Heart left ventricle (tissue), 16 donors: ENCODE data around the gene CMIP. TPM values are rescaled to one million over a fixed set of nuclear protein-coding genes. Genes with fewer than 3 reads are reported as not detected.
A peak's percentile ranks its signal among the peaks of the same experiment; 100 is the strongest.

Experiments
- ATAC-seq, 4 donors: fragments of 200-7000 bp; cut with Tn5 transposase; one replicate each; pipeline ENCODE4 v1.9.1; 2020 to 2022; ENCODE audit warnings: moderate library complexity in 4 of 4, mild to moderate bottlenecking in 3 of 4, moderate number of reproducible peaks in 1 of 4
- DNase-seq, 5 donors: peaks; one replicate each; pipeline ENCODE4 v3.0.0-alpha.2; 2020
- H3K27ac ChIP-seq, 12 donors: fragments of 200-600 bp; sonication (generic) in 4 of 12; one replicate each; pipeline versions ENCODE4 v1.5.0 to v1.8.0; 2016 to 2022; ENCODE audit warnings: mild to moderate bottlenecking in 2 of 12
- H3K27me3 ChIP-seq, 9 donors: fragments of 200-600 bp; sonication (generic) in 2 of 9; one replicate each; pipeline versions ENCODE4 v1.5.1 to v1.8.0; 2016 to 2022; ENCODE audit warnings: mild to moderate bottlenecking in 3 of 9
- H3K36me3 ChIP-seq, 9 donors: fragments of 200-600 bp; sonication (generic) in 2 of 9; one replicate each; pipeline versions ENCODE4 v1.5.0 to v1.8.0; 2018 to 2022; ENCODE audit warnings: mild to moderate bottlenecking in 2 of 9
- H3K4me1 ChIP-seq, 12 donors: fragments of 200-600 bp; sonication (generic) in 4 of 12; one replicate each; pipeline versions ENCODE4 v1.5.0 to v1.8.0; 2016 to 2022; ENCODE audit warnings: mild to moderate bottlenecking in 3 of 12
- H3K4me3 ChIP-seq, 12 donors: fragments of 200-600 bp; sonication (generic) in 4 of 12; one replicate each; pipeline versions ENCODE4 v1.5.0 to v1.8.0; 2017 to 2022; ENCODE audit warnings: mild to moderate bottlenecking in 9 of 12, moderate library complexity in 4 of 12
- H3K9me3 ChIP-seq, 12 donors: fragments of 200-600 bp; sonication (generic) in 4 of 12; one replicate each; pipeline versions ENCODE4 v1.5.0 to v1.8.0; 2016 to 2022; ENCODE audit warnings: mild to moderate bottlenecking in 1 of 12
- CTCF ChIP-seq, 12 donors: fragments of 200-600 bp; sonication (generic) in 4 of 12; IDR thresholded peaks; one replicate each; pipeline versions ENCODE4 v1.5.0 to v1.8.0; 2018 to 2022; ENCODE audit warnings: antibody characterized with exemption in 12 of 12, mild to moderate bottlenecking in 5 of 12
- POLR2A ChIP-seq, 2 donors: fragments of 450-650 bp; IDR thresholded peaks; one replicate each; pipeline ENCODE4 v1.6.1; 2017; ENCODE audit warnings: antibody characterized with exemption in 2 of 2, mild to moderate bottlenecking in 2 of 2, moderate library complexity in 2 of 2
- WGBS, 4 donors: extraction: QIAGEN DNeasy Blood & Tissue Kit in 2 of 4; methylation state at CpG; one replicate each; pipeline versions ENCODE4 v1.1.5 to v1.1.7; 2013 to 2018; 5-methylcytosine and 5-hydroxymethylcytosine counted together
- intact Hi-C, 10 donors: fragments of 100-400 bp; cut with DNase I; formaldehyde crosslinking; loops; one replicate each; pipeline versions ENCODE4 v1.11.1 to v1.14.2; 2022
- polyA plus RNA-seq, 2 donors: library from polyadenylated mRNA; stranded (reverse); fragments of 200-250 nt; gene quantifications; one replicate each; pipeline ENCODE4 v1.2.3, GENCODE V29; 2013
- total RNA-seq, 9 donors: library from RNA; depleted of rRNA in 2 of 9; stranded (reverse); fragments of >200 nt in 2 of 9; fragmentation: NEBNext Ultra II Directional in 3 of 9; extraction: Animal tissue kit (Norgen Biotek cat#: 25700) in 3 of 9; gene quantifications; one replicate each; pipeline versions ENCODE4 v1.1.0 to v1.2.4, GENCODE V29; 2016 to 2023
- donor health status: ischemic (EF 13 %, LVEDD 7.1; RV severe dilation, severe dysfunction).
- donor health status: healthy with polysubstance abuse.
- donor health status: DM: no; HTN: yes; CAD: no.
- donor health status: DM: no; HTN: no; CAD: no.
- donor health status: ischemic (EF 25% LVEDD 6.9; RV normal size, moderate dysfunction).
- donor health status: ischemic (EF 25% LVEDD 5.7; RV mildly dilated, moderate dysfunction).
- donor health status: healthy.
- donor health status: DM: yes; HTN: yes; CAD: no.
- donor health status: ischemic (EF 35%, LVEDD 5.7; RV mildly dilated, moderate dysfunction).
- donor health status: nonischemic (EF 11% LVEDD 7.7; RV severe dilation, severe dysfunction).
- donor health status: DM: yes; HTN: yes; CAD: no.
- donor health status: PGD.
- donor health status: ischemic (EF 29% LVEDD 5.4; RV normal size, mild dysfunction).
- donor health status: nonischemic (EF 23%, LVEDD 6.1; RV moderate dilation, normal function).

The CMIP gene
- total and polyA plus RNA-seq, 11 donors, result 4.1 to 48.8 (median 10.6) TPM

GRCh38 chr16:81607006-81607405 lies 162.4 kb downstream of the CMIP start:
- no peak overlapping the region for H3K4me3 ChIP-seq
- no peak for ATAC-seq
- no peak for DNase-seq
- peaks cover 0 to 24% (median 0%) of the 10 kb centered on the region in 9 donors for H3K36me3 ChIP-seq
- WGBS, 4 donors, result 85 to 93% (median 92%) methylated on average over 12 of the region's 12 CpGs
- intact Hi-C loops, result no loop called here
- no peaks in the 10 kb centered on the region for H3K9me3 ChIP-seq
- peaks cover 0 to 45% (median 29%) of the 10 kb centered on the region in 12 donors for H3K4me1 ChIP-seq
- no peak for TF ChIP-seq CTCF (IDR thresholded peaks at IDR 0.05)
- no peak for TF ChIP-seq POLR2A (IDR thresholded peaks at IDR 0.05)
- no peak overlapping the region for H3K27ac ChIP-seq
- no peaks in the 10 kb centered on the region for H3K27me3 ChIP-seq

- H3K27ac ChIP-seq, result no peak overlapping the region
- DNase-seq, result no peak
- no peak overlapping the region for H3K4me3 ChIP-seq
- intact Hi-C loops, result no loop called here
- peaks cover 4 to 47% (median 39%) of the 10 kb centered on the region in 12 donors for H3K4me1 ChIP-seq
- 93 to 95% (median 95%) methylated on average over 6 of the region's 6 CpGs for WGBS, 4 donors
- no peaks in the 10 kb centered on the region for H3K9me3 ChIP-seq
- H3K36me3 ChIP-seq, result peaks cover 0 to 24% (median 0%) of the 10 kb centered on the region in 9 donors
- TF ChIP-seq POLR2A (IDR thresholded peaks at IDR 0.05) (no peak), CTCF (IDR thresholded peaks at IDR 0.05) (no peak)
- H3K27me3 ChIP-seq, result no peaks in the 10 kb centered on the region
- ATAC-seq, result no peak
Measured at GRCh38 chr16:81607805-81608522, 163.4 kb downstream of the CMIP start.

- 82 to 88% (median 85%) methylated on average over 13 of the region's 13 CpGs for WGBS, 4 donors
- intact Hi-C loops, result no loop called here
- Histone ChIP-seq H3K27me3 (no peaks in the 10 kb centered on the region), H3K27ac (no peak overlapping the region), H3K9me3 (no peaks in the 10 kb centered on the region), H3K4me3 (no peak overlapping the region), H3K36me3 (peaks cover 0 to 24% (median 0%) of the 10 kb centered on the region in 9 donors), H3K4me1 (peaks cover 8 to 54% (median 46%) of the 10 kb centered on the region in 12 donors)
- TF ChIP-seq POLR2A (IDR thresholded peaks at IDR 0.05), result no peak
- peak in 2 of 4 donors; percentile 43 to 57 for ATAC-seq
- DNase-seq, result peak in 2 of 5 donors; percentile 36 to 39
Measured at GRCh38 chr16:81608523-81609209, 164.1 kb downstream of the CMIP start.

GRCh38 chr16:81609323-81609892 lies 164.8 kb downstream of the CMIP start:
- Histone ChIP-seq H3K4me3 (no peak overlapping the region), H3K36me3 (peaks cover 0 to 24% (median 0%) of the 10 kb centered on the region in 9 donors), H3K27ac (peak overlapping the region in 5 of 12 donors; percentile 8 to 78 (median 16)), H3K4me1 (peaks cover 8 to 62% (median 53%) of the 10 kb centered on the region in 12 donors), H3K9me3 (no peaks in the 10 kb centered on the region), H3K27me3 (no peaks in the 10 kb centered on the region)
- ATAC-seq (no peak), DNase-seq (peak in 1 of 5 donors; percentile 25)
- intact Hi-C loops, result no loop called here
- TF ChIP-seq CTCF (IDR thresholded peaks at IDR 0.05), result no peak
- TF ChIP-seq POLR2A (IDR thresholded peaks at IDR 0.05), result no peak
- 89 to 92% (median 91%) methylated on average over 11 of the region's 11 CpGs for WGBS, 4 donors
